ENCODE results near the gene MC5R. TPM values are rescaled to one million over a fixed set of nuclear protein-coding genes. Genes with fewer than 3 reads are reported as not detected.

MC5R gene
- total and polyA plus RNA-seq, 4 donors, result not detected

DNA sequence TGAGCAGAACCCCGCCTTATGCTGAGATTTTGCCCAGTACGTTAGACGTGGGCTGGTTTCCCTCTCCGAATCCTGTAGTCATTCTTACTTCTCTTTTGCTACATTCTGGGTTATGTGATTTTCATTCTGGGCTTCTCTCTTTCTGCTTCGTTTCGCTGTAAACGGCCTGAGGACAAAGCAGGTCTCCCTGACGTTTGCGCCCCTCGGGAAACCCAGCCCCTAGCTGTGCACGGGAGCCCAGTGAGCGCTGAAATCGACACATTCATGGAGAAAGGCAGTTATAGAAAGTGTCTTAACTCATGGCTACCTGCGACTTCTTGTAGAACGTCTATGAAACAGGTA is 22.7 kb upstream of the MC5R start:
- H3K27ac ChIP-seq (ENCODE audit: low read depth in 1 of 2, low read length in 2 of 2), result no peak overlapping the region
- ATAC-seq (ENCODE audit: low FRiP score) (no peak), DNase-seq (no peak)
- no peaks in the 10 kb centered on the region for H3K36me3 ChIP-seq (ENCODE audit: control insufficient read depth in 1 of 2, insufficient read depth in 2 of 2, low read length in 1 of 2)
- no peaks in the 10 kb centered on the region for H3K9me3 ChIP-seq (ENCODE audit: control insufficient read depth, low read length)
- intact Hi-C loops (cut with DNase I), result loop anchor here in 1 of 2 donors (10.0 kb wide), 1 partner anchor 236 kb away; no protein-coding TSS in a partner anchor
- no peaks in the 10 kb centered on the region for H3K4me1 ChIP-seq (ENCODE audit: control insufficient read depth in 1 of 2, insufficient read depth in 2 of 2, low read length in 2 of 2)
- H3K27me3 ChIP-seq (ENCODE audit: control insufficient read depth in 1 of 2, insufficient read depth in 2 of 2, low read length in 1 of 2), result no peaks in the 10 kb centered on the region
- peak overlapping the region; percentile 4 to 32 for H3K4me3 ChIP-seq (ENCODE audit: low read length in 2 of 2)
- WGBS, 2 donors, result 5 to 6% methylated on average over 15 of the region's 15 CpGs

DNA sequence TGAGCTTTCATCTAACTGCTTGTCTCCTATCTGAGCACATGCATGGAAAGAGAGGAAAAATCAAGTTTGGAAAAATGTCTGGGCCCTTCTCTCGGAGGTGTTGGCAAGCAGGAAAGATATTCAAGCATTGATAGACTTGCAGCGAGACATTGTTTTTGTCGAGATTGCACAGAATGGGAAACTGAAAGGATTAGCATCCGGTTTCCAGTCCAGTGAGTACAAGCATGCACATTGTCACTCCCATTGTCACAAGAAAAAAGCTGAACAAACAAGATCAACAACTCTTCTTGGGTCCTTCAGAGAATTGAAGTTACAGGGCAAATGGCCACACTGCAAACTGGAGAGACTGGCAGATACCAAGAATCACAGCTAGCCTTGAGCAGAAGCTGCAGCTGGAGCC is 19.6 kb upstream of the MC5R start:
- WGBS, 2 donors, result 72 to 80% methylated on average over 4 of the region's 4 CpGs
- Histone ChIP-seq H3K4me3 (ENCODE audit: low read length in 2 of 2) (no peak overlapping the region), H3K36me3 (ENCODE audit: control insufficient read depth in 1 of 2, insufficient read depth in 2 of 2, low read length in 1 of 2) (no peaks in the 10 kb centered on the region), H3K27ac (ENCODE audit: low read depth in 1 of 2, low read length in 2 of 2) (no peak overlapping the region), H3K4me1 (ENCODE audit: control insufficient read depth in 1 of 2, insufficient read depth in 2 of 2, low read length in 2 of 2) (no peaks in the 10 kb centered on the region), H3K9me3 (ENCODE audit: control insufficient read depth, low read length) (no peaks in the 10 kb centered on the region), H3K27me3 (ENCODE audit: control insufficient read depth in 1 of 2, insufficient read depth in 2 of 2, low read length in 1 of 2) (no peaks in the 10 kb centered on the region)
- no peak for DNase-seq
- ATAC-seq (ENCODE audit: low FRiP score), result no peak
- intact Hi-C loops (cut with DNase I), result loop anchor here in 1 of 2 donors (10.0 kb wide), 1 partner anchor 240 kb away; no protein-coding TSS in a partner anchor

DNA sequence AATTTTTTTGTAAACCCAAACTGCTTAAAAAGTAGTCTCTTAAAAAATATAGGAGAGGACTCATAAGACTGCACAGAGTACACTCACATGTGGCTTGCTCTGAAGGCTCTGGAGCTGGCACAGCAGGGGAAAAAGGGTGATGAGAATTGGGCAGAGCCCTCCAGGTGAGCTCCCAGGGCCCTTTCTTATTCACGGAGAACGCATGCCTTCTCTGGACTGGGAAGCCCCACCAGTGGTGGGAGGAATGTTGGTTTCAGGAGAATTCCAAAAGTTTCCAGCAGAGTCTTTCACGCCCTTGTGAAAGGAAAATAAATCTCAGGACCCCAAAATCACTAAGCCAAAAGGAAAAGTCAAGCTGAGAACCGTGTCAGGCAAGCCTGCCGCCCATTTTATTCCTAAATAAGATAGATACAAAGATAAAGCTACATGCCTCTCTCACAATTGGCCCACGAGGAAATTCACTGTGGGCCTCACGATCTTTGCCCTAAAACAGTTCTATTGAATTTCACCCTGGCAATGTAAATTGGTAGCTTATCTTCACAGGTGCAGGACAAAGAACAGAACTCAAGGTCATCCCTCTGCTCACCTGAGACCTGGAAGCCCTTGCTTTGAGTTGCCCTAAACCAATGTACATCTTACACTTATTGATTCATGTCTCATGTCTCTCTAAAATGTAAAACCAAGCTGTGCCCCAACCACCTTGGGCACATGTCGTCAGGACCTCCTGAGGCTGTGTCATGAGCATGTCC is 15.5 kb upstream of the MC5R start:
- H3K27me3 ChIP-seq (ENCODE audit: control insufficient read depth in 1 of 2, insufficient read depth in 2 of 2, low read length in 1 of 2), result no peaks in the 10 kb centered on the region
- no peak for DNase-seq

DNA sequence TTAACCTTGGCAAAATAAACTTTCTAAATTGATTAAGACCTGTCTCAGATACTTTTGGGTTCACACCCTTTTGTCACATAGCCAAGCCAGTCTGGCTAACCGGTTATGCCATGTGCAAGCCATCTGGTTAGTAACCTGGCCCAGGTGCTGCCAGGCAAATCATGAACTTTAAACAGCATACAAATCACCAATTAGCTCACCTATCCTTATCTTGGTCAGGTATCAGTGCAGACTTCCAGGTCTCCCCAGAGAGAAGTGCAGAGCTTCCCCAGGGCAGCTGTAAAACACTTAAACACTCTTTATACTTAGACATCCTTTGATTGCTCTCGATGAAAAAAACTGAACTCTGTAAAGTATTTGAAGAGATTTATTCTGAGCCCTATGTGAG is 14.9 kb upstream of the MC5R start:
- Histone ChIP-seq H3K27me3 (ENCODE audit: control insufficient read depth in 1 of 2, insufficient read depth in 2 of 2, low read length in 1 of 2) (no peaks in the 10 kb centered on the region), H3K4me3 (ENCODE audit: low read length in 2 of 2) (no peak overlapping the region), H3K36me3 (ENCODE audit: control insufficient read depth in 1 of 2, insufficient read depth in 2 of 2, low read length in 1 of 2) (no peaks in the 10 kb centered on the region), H3K9me3 (ENCODE audit: control insufficient read depth, low read length) (no peaks in the 10 kb centered on the region), H3K27ac (ENCODE audit: low read depth in 1 of 2, low read length in 2 of 2) (no peak overlapping the region), H3K4me1 (ENCODE audit: control insufficient read depth in 1 of 2, insufficient read depth in 2 of 2, low read length in 2 of 2) (no peaks in the 10 kb centered on the region)
- ATAC-seq (ENCODE audit: low FRiP score) (no peak), DNase-seq (no peak)
- intact Hi-C loops (cut with DNase I), result loop anchor here in 1 of 2 donors (10.0 kb wide), 1 partner anchor 244 kb away; no protein-coding TSS in a partner anchor
- WGBS, 2 donors, result 83 to 90% methylated on average over 2 of the region's 2 CpGs

More for the DNA sequence above, 15.5 kb upstream of the MC5R start:
- WGBS, 2 donors, result 59 to 66% methylated on average over 8 of the region's 8 CpGs
- Histone ChIP-seq H3K36me3 (ENCODE audit: control insufficient read depth in 1 of 2, insufficient read depth in 2 of 2, low read length in 1 of 2) (no peaks in the 10 kb centered on the region), H3K9me3 (ENCODE audit: control insufficient read depth, low read length) (no peaks in the 10 kb centered on the region), H3K4me1 (ENCODE audit: control insufficient read depth in 1 of 2, insufficient read depth in 2 of 2, low read length in 2 of 2) (no peaks in the 10 kb centered on the region), H3K27ac (ENCODE audit: low read depth in 1 of 2, low read length in 2 of 2) (no peak overlapping the region), H3K4me3 (ENCODE audit: low read length in 2 of 2) (no peak overlapping the region)
- ATAC-seq (ENCODE audit: low FRiP score), result no peak
- intact Hi-C loops (cut with DNase I), result loop anchor here in 1 of 2 donors (10.0 kb wide), 1 partner anchor 244 kb away; no protein-coding TSS in a partner anchor

DNA sequence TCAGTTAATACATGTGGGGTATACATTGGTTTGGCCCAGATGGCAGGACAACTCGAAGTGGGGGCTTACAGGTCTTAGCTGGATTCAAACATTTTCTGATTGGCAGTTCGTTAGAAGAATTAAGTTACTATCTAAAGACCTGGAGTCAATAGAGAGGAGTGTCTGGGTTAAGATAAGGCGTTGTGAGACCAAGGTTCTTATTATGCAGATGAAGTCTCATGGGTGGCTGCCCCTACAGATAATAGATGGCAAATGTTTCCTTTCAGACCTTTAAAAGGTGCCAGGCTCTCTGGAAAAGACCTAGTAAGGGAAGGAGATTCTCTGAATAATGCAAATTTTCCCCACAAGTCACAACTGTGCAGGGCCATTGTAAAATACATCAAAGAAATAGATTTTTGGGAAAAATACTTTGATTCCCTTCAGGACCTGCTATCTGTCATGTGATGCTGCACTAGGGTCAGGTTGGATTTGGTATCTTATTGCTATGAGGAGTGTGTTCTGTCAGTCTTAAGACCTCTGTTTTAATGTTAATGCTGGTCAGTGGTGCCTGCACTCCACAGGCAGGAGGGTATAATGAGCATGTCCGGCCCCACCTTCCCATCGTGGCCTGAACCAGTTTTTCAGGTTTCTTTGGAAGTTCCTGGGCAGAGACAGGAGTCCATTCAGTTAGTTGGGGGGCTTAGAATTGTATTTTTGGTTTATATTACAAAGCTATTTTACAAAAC is 14.3 kb upstream of the MC5R start:
- 62 to 68% methylated on average over 5 of the region's 5 CpGs for WGBS, 2 donors
- Histone ChIP-seq H3K9me3 (ENCODE audit: control insufficient read depth, low read length) (no peaks in the 10 kb centered on the region), H3K4me3 (ENCODE audit: low read length in 2 of 2) (no peak overlapping the region), H3K36me3 (ENCODE audit: control insufficient read depth in 1 of 2, insufficient read depth in 2 of 2, low read length in 1 of 2) (no peaks in the 10 kb centered on the region), H3K4me1 (ENCODE audit: control insufficient read depth in 1 of 2, insufficient read depth in 2 of 2, low read length in 2 of 2) (no peaks in the 10 kb centered on the region), H3K27ac (ENCODE audit: low read depth in 1 of 2, low read length in 2 of 2) (no peak overlapping the region), H3K27me3 (ENCODE audit: control insufficient read depth in 1 of 2, insufficient read depth in 2 of 2, low read length in 1 of 2) (no peaks in the 10 kb centered on the region)
- intact Hi-C loops (cut with DNase I), result loop anchor here in 1 of 2 donors (10.0 kb wide), 1 partner anchor 245 kb away; no protein-coding TSS in a partner anchor
- ATAC-seq (ENCODE audit: low FRiP score), result no peak
- DNase-seq, result no peak

DNA sequence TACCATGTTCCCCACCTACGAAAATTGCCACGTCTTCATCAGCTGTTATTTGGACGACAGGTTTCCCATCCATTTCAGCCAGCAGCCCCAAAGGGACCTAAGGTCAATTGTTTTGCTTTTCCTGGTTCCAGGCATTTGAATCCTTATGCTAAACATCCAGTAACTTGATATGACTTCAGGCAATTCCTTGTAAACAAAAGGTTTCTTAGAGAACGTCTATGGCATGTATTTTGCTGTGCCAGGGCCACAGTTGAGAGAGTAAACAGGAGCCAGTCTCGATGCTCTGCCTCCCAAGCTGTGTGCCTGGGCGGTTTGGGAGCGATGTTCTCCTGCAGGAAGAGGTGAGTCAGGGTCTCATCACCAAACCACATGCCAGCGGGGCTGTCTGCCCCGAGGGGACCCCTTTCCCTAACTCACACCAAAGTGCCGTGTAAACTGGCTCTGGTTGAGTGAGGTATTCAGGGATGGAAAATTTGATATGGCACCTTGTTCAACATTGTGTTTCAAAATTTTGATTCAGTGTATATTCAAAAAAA is 12.9 kb upstream of the MC5R start:
- Histone ChIP-seq H3K4me1 (ENCODE audit: control insufficient read depth in 1 of 2, insufficient read depth in 2 of 2, low read length in 2 of 2) (no peaks in the 10 kb centered on the region), H3K27me3 (ENCODE audit: control insufficient read depth in 1 of 2, insufficient read depth in 2 of 2, low read length in 1 of 2) (no peaks in the 10 kb centered on the region), H3K36me3 (ENCODE audit: control insufficient read depth in 1 of 2, insufficient read depth in 2 of 2, low read length in 1 of 2) (no peaks in the 10 kb centered on the region), H3K27ac (ENCODE audit: low read depth in 1 of 2, low read length in 2 of 2) (no peak overlapping the region), H3K4me3 (ENCODE audit: low read length in 2 of 2) (no peak overlapping the region), H3K9me3 (ENCODE audit: control insufficient read depth, low read length) (no peaks in the 10 kb centered on the region)
- no peak for ATAC-seq (ENCODE audit: low FRiP score)
- DNase-seq, result no peak
- intact Hi-C loops (cut with DNase I), result no loop called here
- 56 to 58% methylated on average over 10 of the region's 10 CpGs for WGBS, 2 donors

DNA sequence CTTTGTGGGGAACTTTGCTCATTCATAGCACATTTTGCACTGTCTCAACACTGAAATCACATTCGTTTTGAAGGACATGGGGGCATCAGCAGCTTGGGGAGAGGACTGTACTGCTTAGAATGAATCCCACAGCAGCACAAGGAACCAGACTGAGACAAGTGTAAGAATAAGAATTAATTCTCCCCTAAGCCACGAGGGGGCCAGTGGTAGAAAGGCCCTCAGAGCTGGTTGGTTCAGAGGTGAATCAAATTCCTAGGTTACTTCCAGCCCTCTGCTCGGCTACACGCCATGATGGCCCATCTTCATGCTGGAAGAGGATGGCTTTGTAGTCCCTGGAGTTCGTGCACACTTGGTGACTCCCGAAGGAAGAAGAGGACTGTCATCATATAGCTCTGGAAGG is 12.0 kb upstream of the MC5R start:
- Histone ChIP-seq H3K9me3 (ENCODE audit: control insufficient read depth, low read length) (no peaks in the 10 kb centered on the region), H3K27me3 (ENCODE audit: control insufficient read depth in 1 of 2, insufficient read depth in 2 of 2, low read length in 1 of 2) (no peaks in the 10 kb centered on the region), H3K27ac (ENCODE audit: low read depth in 1 of 2, low read length in 2 of 2) (no peak overlapping the region), H3K4me1 (ENCODE audit: control insufficient read depth in 1 of 2, insufficient read depth in 2 of 2, low read length in 2 of 2) (no peaks in the 10 kb centered on the region), H3K4me3 (ENCODE audit: low read length in 2 of 2) (no peak overlapping the region), H3K36me3 (ENCODE audit: control insufficient read depth in 1 of 2, insufficient read depth in 2 of 2, low read length in 1 of 2) (no peaks in the 10 kb centered on the region)
- intact Hi-C loops (cut with DNase I), result no loop called here
- no peak for DNase-seq
- WGBS, 2 donors, result 57 to 61% methylated on average over 6 of the region's 6 CpGs
- no peak for ATAC-seq (ENCODE audit: low FRiP score)

DNA sequence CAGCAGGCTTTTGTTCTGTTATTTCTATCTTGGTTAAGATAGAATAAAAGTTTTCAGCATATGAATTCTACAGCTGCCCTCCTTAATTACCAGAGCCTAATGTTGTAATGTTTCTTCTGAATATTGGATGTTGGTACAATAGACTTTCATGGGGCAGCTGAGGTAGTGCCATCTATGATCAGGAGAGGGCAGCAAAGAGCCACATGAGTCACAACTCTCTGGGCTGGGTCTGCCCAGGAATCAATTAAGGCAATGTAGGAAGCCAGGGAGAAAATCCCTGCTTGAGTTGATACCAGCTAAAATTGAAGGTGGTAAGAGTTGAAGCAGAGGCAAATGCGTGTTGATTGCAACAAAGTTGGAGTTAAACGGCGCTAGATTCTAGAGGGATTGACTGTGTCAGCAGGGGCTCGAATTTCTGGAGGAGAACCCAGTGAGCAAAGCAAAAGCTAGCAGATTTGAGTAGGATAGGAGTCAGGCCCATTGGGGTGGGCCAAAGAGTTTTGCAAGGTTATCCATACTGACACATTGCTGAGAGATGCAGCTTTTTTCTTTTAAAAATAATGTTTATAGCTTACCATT is 10.6 kb upstream of the MC5R start:
- no peak overlapping the region for H3K4me3 ChIP-seq (ENCODE audit: low read length in 2 of 2)
- intact Hi-C loops (cut with DNase I), result no loop called here
- H3K4me1 ChIP-seq (ENCODE audit: control insufficient read depth in 1 of 2, insufficient read depth in 2 of 2, low read length in 2 of 2), result no peaks in the 10 kb centered on the region
- H3K9me3 ChIP-seq (ENCODE audit: control insufficient read depth, low read length), result no peaks in the 10 kb centered on the region
- peak; percentile 84 for ATAC-seq (ENCODE audit: low FRiP score)
- H3K27me3 ChIP-seq (ENCODE audit: control insufficient read depth in 1 of 2, insufficient read depth in 2 of 2, low read length in 1 of 2), result no peaks in the 10 kb centered on the region
- 26 to 28% methylated on average over 4 of the region's 4 CpGs for WGBS, 2 donors
- peak in 1 of 2 donors; percentile 59 for DNase-seq
- H3K36me3 ChIP-seq (ENCODE audit: control insufficient read depth in 1 of 2, insufficient read depth in 2 of 2, low read length in 1 of 2), result no peaks in the 10 kb centered on the region
- no peak overlapping the region for H3K27ac ChIP-seq (ENCODE audit: low read depth in 1 of 2, low read length in 2 of 2)

Measured in aorta (tissue), 5 donors.